Ishikawa (cell line): ENCODE data around the gene ATG16L2.

ENCODE experiments used
- CEBPB ChIP-seq: IDR thresholded peaks from 2 replicates; pipeline ENCODE4 v1.6.1; 2012
- CREB1 ChIP-seq: IDR thresholded peaks from 2 replicates; pipeline ENCODE4 v1.6.1; 2012; ENCODE audit warnings: low read depth
- EGR1 ChIP-seq: IDR thresholded peaks from 2 replicates; pipeline ENCODE4 v1.6.1; 2012
- EP300 ChIP-seq: IDR thresholded peaks from 2 replicates; pipeline ENCODE4 v1.6.1; 2012; ENCODE audit warnings: borderline replicate concordance
- FOXM1 ChIP-seq: IDR thresholded peaks from 2 replicates; pipeline ENCODE4 v1.6.1; 2012; ENCODE audit warnings: low read depth, borderline replicate concordance
- MAX ChIP-seq: IDR thresholded peaks from 2 replicates; pipeline ENCODE4 v1.6.1; 2012
- NFIC ChIP-seq: IDR thresholded peaks from 2 replicates; pipeline ENCODE4 v1.6.1; 2012
- RAD21 ChIP-seq: IDR thresholded peaks from 2 replicates; pipeline ENCODE4 v1.6.1; 2012; ENCODE audit warnings: low read depth
- REST ChIP-seq: IDR thresholded peaks from 2 replicates; pipeline ENCODE4 v1.6.1; 2012; ENCODE audit warnings: low read depth, mild to moderate bottlenecking
- TAF1 ChIP-seq: IDR thresholded peaks from 2 replicates; pipeline ENCODE4 v1.6.1; 2012; ENCODE audit warnings: low read depth, mild to moderate bottlenecking
- TCF12 ChIP-seq: IDR thresholded peaks from 2 replicates; pipeline ENCODE4 v1.6.1; 2012; ENCODE audit warnings: low read depth
- TEAD4 ChIP-seq: IDR thresholded peaks from 2 replicates; pipeline ENCODE4 v1.6.1; 2012
- USF1 ChIP-seq: IDR thresholded peaks from 2 replicates; pipeline ENCODE4 v1.6.1; 2012
- YY1 ChIP-seq: IDR thresholded peaks from 2 replicates; pipeline ENCODE4 v1.6.1; 2012; ENCODE audit warnings: low read depth
- ZBTB7A ChIP-seq: IDR thresholded peaks from 2 replicates; pipeline ENCODE4 v1.6.1; 2012; ENCODE audit warnings: low read depth

Gene ATG16L2

GRCh38 chr11:72867970-72868369, 53.8 kb downstream of the ATG16L2 start:
- no peak for TF ChIP-seq USF1
- TF ChIP-seq RAD21, result no peak
- TF ChIP-seq CEBPB, result no peak
- no peak for TF ChIP-seq CREB1
- TF ChIP-seq EP300, result no peak
- no peak for TF ChIP-seq MAX
- no peak for TF ChIP-seq REST
- no peak for TF ChIP-seq YY1
- TF ChIP-seq TEAD4, result no peak
- no peak for TF ChIP-seq TAF1

- TF ChIP-seq NFIC (no peak), YY1 (no peak), MAX (no peak), FOXM1 (no peak)
These were observed 55.6 kb downstream of the ATG16L2 start for GRCh38 chr11:72869831-72870230.

- TF ChIP-seq RAD21 (no peak), NFIC (no peak), USF1 (no peak), MAX (no peak), CREB1 (no peak), TCF12 (no peak), TEAD4 (no peak), YY1 (no peak), CEBPB (no peak), EGR1 (no peak), REST (no peak), TAF1 (no peak), EP300 (no peak), FOXM1 (no peak), ZBTB7A (no peak)
These were observed 56.9 kb downstream of the ATG16L2 start for GRCh38 chr11:72871119-72871518.

- no peak for TF ChIP-seq ZBTB7A
- TF ChIP-seq MAX, result no peak
- TF ChIP-seq TEAD4, result no peak
- no peak for TF ChIP-seq NFIC
- no peak for TF ChIP-seq USF1
- no peak for TF ChIP-seq EP300
- TF ChIP-seq YY1, result no peak
- no peak for TF ChIP-seq FOXM1
- no peak for TF ChIP-seq EGR1
- TF ChIP-seq CREB1, result no peak
- no peak for TF ChIP-seq RAD21
- TF ChIP-seq TAF1, result no peak
- no peak for TF ChIP-seq REST
- no peak for TF ChIP-seq CEBPB
- TF ChIP-seq TCF12, result no peak
These were observed 57.8 kb downstream of the ATG16L2 start for GRCh38 chr11:72872012-72872411.
